OCI-LY1 (cell line): ENCODE results near the gene SP3.

ENCODE experiments used
- H2AFZ ChIP-seq: fragments of 200-600 bp; sonication (generic), shearing (Covaris generic); 2 replicates; pipeline ENCODE4 v1.6.0; 2014; ENCODE audit warnings: antibody characterized with exemption, mild to moderate bottlenecking, low read length
- H3F3A ChIP-seq: fragments of 200-600 bp; sonication (generic), shearing (Covaris generic); 2 replicates; pipeline ENCODE4 v1.6.0; 2014; ENCODE audit warnings: mild to moderate bottlenecking, antibody characterized with exemption, low read length, moderate library complexity; ENCODE audit not compliant: insufficient read depth
- H3K27ac ChIP-seq: fragments of 200-600 bp; sonication (generic); 2 replicates; pipeline ENCODE4 v1.5.1; 2014; ENCODE audit warnings: low read length, mixed run types, mild to moderate bottlenecking, low read depth; ENCODE audit not compliant: poor library complexity, severe bottlenecking
- H3K27me3 ChIP-seq: fragments of 200-600 bp; sonication (generic); 2 replicates; pipeline ENCODE4 v1.6.0; 2014; ENCODE audit warnings: antibody characterized with exemption, mild to moderate bottlenecking, low read length, moderate library complexity; ENCODE audit not compliant: insufficient read depth
- H3K36me3 ChIP-seq: fragments of 200-600 bp; sonication (generic); 2 replicates; pipeline ENCODE4 v1.6.1; 2014; ENCODE audit warnings: mild to moderate bottlenecking, antibody characterized with exemption, low read length, moderate library complexity, mixed read lengths; ENCODE audit not compliant: insufficient read depth
- H3K4me1 ChIP-seq: fragments of 200-600 bp; sonication (generic); 2 replicates; pipeline ENCODE4 v1.5.1; 2014; ENCODE audit warnings: mild to moderate bottlenecking, low read length, moderate library complexity; ENCODE audit not compliant: insufficient read depth, severe bottlenecking
- H3K4me2 ChIP-seq: fragments of 200-600 bp; sonication (generic), shearing (Covaris generic); 2 replicates; pipeline ENCODE4 v1.6.1; 2014; ENCODE audit warnings: low read length
- H3K4me3 ChIP-seq: fragments of 200-600 bp; sonication (generic); 2 replicates; pipeline ENCODE4 v1.5.1; 2014; ENCODE audit warnings: low read length, low read depth, mild to moderate bottlenecking, mixed read lengths; ENCODE audit not compliant: poor library complexity, severe bottlenecking
- H3K79me2 ChIP-seq: fragments of 200-600 bp; shearing (Covaris generic); 2 replicates; pipeline ENCODE4 v1.6.1; 2016; ENCODE audit warnings: mixed run types, low read length, mixed read lengths; ENCODE audit not compliant: insufficient read depth
- H3K9ac ChIP-seq: fragments of 200-600 bp; sonication (generic), shearing (Covaris generic); 2 replicates; pipeline ENCODE4 v1.6.1; 2014; ENCODE audit warnings: mild to moderate bottlenecking, low read length, mixed read lengths
- H3K9me2 ChIP-seq: fragments of 200-600 bp; sonication (generic), shearing (Covaris generic); 2 replicates; pipeline ENCODE4 v1.6.1; 2014; ENCODE audit warnings: low read depth, mild to moderate bottlenecking, low read length, mixed read lengths
- H3K9me3 ChIP-seq: fragments of 200-600 bp; shearing (Covaris generic); 2 replicates; pipeline ENCODE4 v1.6.1; 2014; ENCODE audit warnings: low read length, mixed read lengths
- H4K20me1 ChIP-seq: fragments of 200-600 bp; sonication (generic), shearing (Covaris generic); 2 replicates; pipeline ENCODE4 v1.6.0; 2016; ENCODE audit warnings: mild to moderate bottlenecking, low read length; ENCODE audit not compliant: insufficient read depth
- EZH2 ChIP-seq: fragments of 200-600 bp; sonication (generic), shearing (Covaris generic); IDR thresholded peaks from 2 replicates; pipeline ENCODE4 v1.8.0; 2017; ENCODE audit warnings: borderline replicate concordance, mixed run types, mild to moderate bottlenecking, antibody characterized with exemption, low read length, moderate library complexity, mixed read lengths
- TF ChIP-seq, protein P1 (sequence below): fragments of 200-600 bp; sonication (generic), shearing (Covaris generic); IDR thresholded peaks from 2 replicates; pipeline ENCODE4 v1.5.1; 2017; ENCODE audit warnings: mild to moderate bottlenecking, antibody characterized with exemption, low read length, moderate library complexity, mixed read lengths

The SP3 gene

DNA sequence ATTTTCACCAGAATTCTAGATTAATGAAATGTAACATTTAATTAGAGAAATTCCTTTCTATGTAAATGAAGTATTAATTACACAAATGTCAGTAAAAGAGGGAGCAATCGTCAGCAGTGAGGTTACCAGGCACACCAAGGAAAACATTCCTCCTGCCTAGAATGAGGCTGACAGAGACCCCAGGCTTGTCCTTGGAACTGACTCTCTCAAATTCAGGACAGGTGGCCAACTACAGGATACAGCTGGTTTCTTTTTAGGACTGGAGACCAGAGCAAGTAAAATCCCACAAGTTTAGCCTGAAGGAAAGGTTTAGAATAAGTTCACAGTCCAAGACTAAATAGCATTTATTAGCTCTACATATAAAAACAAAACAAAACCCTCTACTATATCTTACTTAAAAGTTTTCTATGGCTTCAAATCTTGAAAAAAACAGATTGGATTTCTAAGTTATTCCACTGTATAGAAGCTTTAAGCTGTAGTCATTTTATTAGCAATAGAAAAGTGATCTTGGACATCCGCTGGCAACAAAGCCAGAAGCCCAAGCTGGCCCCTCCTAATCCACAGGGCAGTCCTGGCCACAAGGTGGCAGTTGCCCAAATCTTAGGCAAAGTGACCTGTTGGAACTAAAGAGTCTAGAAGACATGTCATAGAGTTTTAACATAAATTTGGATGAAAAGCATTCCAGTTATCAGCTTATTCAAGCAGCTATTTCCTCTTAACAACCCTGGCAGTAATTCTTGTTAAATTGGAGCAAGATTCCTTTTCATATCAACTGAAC lies 81.0 kb downstream of the SP3 start:
- no peaks in the 10 kb centered on the region for H3K27me3 ChIP-seq
- H3K4me3 ChIP-seq = no peak overlapping the region
- peaks cover 8% of the 10 kb centered on the region for H3K4me1 ChIP-seq
- no peaks in the 10 kb centered on the region for H3K79me2 ChIP-seq
- H3K9me2 ChIP-seq = no peaks in the 10 kb centered on the region
- no peak overlapping the region for H2AFZ ChIP-seq
- no peak overlapping the region for H3K4me2 ChIP-seq
- H4K20me1 ChIP-seq = no peaks in the 10 kb centered on the region
- no peak overlapping the region for H3K27ac ChIP-seq
- no peak overlapping the region for H3K9ac ChIP-seq
- no peaks in the 10 kb centered on the region; the same call in 1 of the 2 replicates for H3K36me3 ChIP-seq
- H3F3A ChIP-seq = no peaks in the 10 kb centered on the region
- no peak for TF ChIP-seq EZH2
- TF ChIP-seq, protein P1, sequence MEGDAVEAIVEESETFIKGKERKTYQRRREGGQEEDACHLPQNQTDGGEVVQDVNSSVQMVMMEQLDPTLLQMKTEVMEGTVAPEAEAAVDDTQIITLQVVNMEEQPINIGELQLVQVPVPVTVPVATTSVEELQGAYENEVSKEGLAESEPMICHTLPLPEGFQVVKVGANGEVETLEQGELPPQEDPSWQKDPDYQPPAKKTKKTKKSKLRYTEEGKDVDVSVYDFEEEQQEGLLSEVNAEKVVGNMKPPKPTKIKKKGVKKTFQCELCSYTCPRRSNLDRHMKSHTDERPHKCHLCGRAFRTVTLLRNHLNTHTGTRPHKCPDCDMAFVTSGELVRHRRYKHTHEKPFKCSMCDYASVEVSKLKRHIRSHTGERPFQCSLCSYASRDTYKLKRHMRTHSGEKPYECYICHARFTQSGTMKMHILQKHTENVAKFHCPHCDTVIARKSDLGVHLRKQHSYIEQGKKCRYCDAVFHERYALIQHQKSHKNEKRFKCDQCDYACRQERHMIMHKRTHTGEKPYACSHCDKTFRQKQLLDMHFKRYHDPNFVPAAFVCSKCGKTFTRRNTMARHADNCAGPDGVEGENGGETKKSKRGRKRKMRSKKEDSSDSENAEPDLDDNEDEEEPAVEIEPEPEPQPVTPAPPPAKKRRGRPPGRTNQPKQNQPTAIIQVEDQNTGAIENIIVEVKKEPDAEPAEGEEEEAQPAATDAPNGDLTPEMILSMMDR = peak; percentile 36
- H3K9me3 ChIP-seq = peaks cover 2% of the 10 kb centered on the region

DNA sequence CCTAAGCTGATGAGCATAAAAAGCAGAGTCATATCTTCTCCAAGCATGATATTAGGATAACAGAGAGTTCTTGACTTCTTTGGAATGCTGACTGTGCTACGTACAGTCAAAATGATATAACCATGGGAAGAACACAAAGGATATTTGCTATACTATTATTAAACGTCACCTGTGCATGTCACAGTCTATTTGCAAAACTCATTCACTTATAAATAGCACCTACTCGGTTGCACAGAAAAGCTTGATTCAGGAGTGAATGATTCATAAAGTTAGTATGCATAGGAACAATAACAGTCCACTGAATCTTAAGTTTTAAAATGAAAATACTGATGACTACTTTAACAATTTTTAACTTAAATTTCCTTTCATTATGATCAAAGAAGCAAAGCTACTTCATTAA lies 83.3 kb downstream of the SP3 start:
- H3K4me1 ChIP-seq = peaks cover 8% of the 10 kb centered on the region

GRCh38 chr2:173881461-173881860 lies 83.7 kb downstream of the SP3 start:
- Histone ChIP-seq H3F3A (no peaks in the 10 kb centered on the region), H3K27me3 (no peaks in the 10 kb centered on the region), H3K9ac (no peak overlapping the region), H3K36me3 (no peaks in the 10 kb centered on the region), H3K79me2 (no peaks in the 10 kb centered on the region), H2AFZ (no peak overlapping the region), H3K9me3 (no peaks in the 10 kb centered on the region), H3K4me1 (peaks cover 8% of the 10 kb centered on the region), H3K4me3 (no peak overlapping the region), H3K9me2 (no peaks in the 10 kb centered on the region), H3K27ac (no peak overlapping the region), H3K4me2 (no peak overlapping the region), H4K20me1 (no peaks in the 10 kb centered on the region)
- TF ChIP-seq, protein P1 = no peak
- TF ChIP-seq EZH2 = no peak

More for the DNA sequence above, 83.3 kb downstream of the SP3 start:
- Histone ChIP-seq H2AFZ (no peak overlapping the region), H3K27me3 (no peaks in the 10 kb centered on the region), H3K27ac (no peak overlapping the region), H4K20me1 (no peaks in the 10 kb centered on the region), H3K36me3 (no peaks in the 10 kb centered on the region), H3K9ac (no peak overlapping the region), H3K9me3 (no peaks in the 10 kb centered on the region), H3K9me2 (no peaks in the 10 kb centered on the region), H3K4me2 (no peak overlapping the region), H3K79me2 (no peaks in the 10 kb centered on the region), H3F3A (no peaks in the 10 kb centered on the region), H3K4me3 (no peak overlapping the region)
- TF ChIP-seq, protein P1 = no peak
- TF ChIP-seq EZH2 = no peak
